ENCODE results near the gene DGUOK. TPM values are rescaled to one million over a fixed set of nuclear protein-coding genes. Genes with fewer than 3 reads are reported as not detected.

Gene DGUOK
- total RNA-seq, 1 experiment from 2014 or later, result 111 TPM

GRCh38 chr2:73947412-73948018 lies 20.8 kb downstream of the DGUOK start:
- no peak for DNase-seq (ENCODE audit: low spot score)

GRCh38 chr2:73949802-73950201 lies 23.1 kb downstream of the DGUOK start:
- DNase-seq (ENCODE audit: low spot score), result no peak

GRCh38 chr2:73952499-73953446 lies 26.1 kb downstream of the DGUOK start:
- peak; percentile 37 for DNase-seq (ENCODE audit: low spot score)

GRCh38 chr2:73956218-73956865 lies 29.7 kb downstream of the DGUOK start:
- DNase-seq (ENCODE audit: low spot score), result no peak

GRCh38 chr2:73961274-73961673 lies 34.6 kb downstream of the DGUOK start:
- DNase-seq (ENCODE audit: low spot score), result no peak

GRCh38 chr2:73961823-73962615 lies 35.3 kb downstream of the DGUOK start:
- no peak for DNase-seq (ENCODE audit: low spot score)

GRCh38 chr2:73962798-73963197 lies 36.1 kb downstream of the DGUOK start:
- DNase-seq (ENCODE audit: low spot score), result no peak

- DNase-seq (ENCODE audit: low spot score), result no peak
Observed at GRCh38 chr2:73963385-73964120, 36.9 kb downstream of the DGUOK start.

GRCh38 chr2:73964223-73964622 lies 37.5 kb downstream of the DGUOK start:
- DNase-seq (ENCODE audit: low spot score), result no peak

GRCh38 chr2:73965053-73965452 lies 38.4 kb downstream of the DGUOK start:
- no peak for DNase-seq (ENCODE audit: low spot score)

- no peak for DNase-seq (ENCODE audit: low spot score)
Observed at GRCh38 chr2:73968357-73968937, 41.8 kb downstream of the DGUOK start.

- DNase-seq (ENCODE audit: low spot score), result no peak
Observed at GRCh38 chr2:73969356-73969755, 42.7 kb downstream of the DGUOK start.

GRCh38 chr2:73970141-73970803 lies 43.6 kb downstream of the DGUOK start:
- DNase-seq (ENCODE audit: low spot score), result no peak

GRCh38 chr2:73970850-73971471 lies 44.3 kb downstream of the DGUOK start:
- DNase-seq (ENCODE audit: low spot score), result peak; percentile 48

GRCh38 chr2:73971722-73972121 lies 45.0 kb downstream of the DGUOK start:
- no peak for DNase-seq (ENCODE audit: low spot score)

- no peak for DNase-seq (ENCODE audit: low spot score)
Observed at GRCh38 chr2:73972846-73973245, 46.2 kb downstream of the DGUOK start.

- DNase-seq (ENCODE audit: low spot score), result no peak
Observed at GRCh38 chr2:73975731-73976130, 49.1 kb downstream of the DGUOK start.

GRCh38 chr2:73976803-73977202 lies 50.1 kb downstream of the DGUOK start:
- DNase-seq (ENCODE audit: low spot score), result no peak

GRCh38 chr2:73977466-73977865 lies 50.8 kb downstream of the DGUOK start:
- DNase-seq (ENCODE audit: low spot score), result no peak

GRCh38 chr2:73979021-73979420 lies 52.3 kb downstream of the DGUOK start:
- DNase-seq (ENCODE audit: low spot score), result no peak
